OCI-LY7 (cell line): ENCODE measurements around the gene ZNF684.

Experiments used
- EZH2phosphoT487 ChIP-seq: fragments of 200-600 bp; sonication (generic); IDR thresholded peaks from 2 replicates; pipeline ENCODE4 v1.6.1; 2018; ENCODE audit warnings: low read depth, borderline replicate concordance, mild to moderate bottlenecking, mixed run types, antibody characterized with exemption, low read length, moderate library complexity, mixed read lengths
- TF ChIP-seq, protein P1 (sequence below): fragments of 200-600 bp; sonication (generic); conservative IDR thresholded peaks from 2 replicates; pipeline ENCODE4 v1.5.1; 2014; ENCODE audit warnings: mild to moderate bottlenecking, antibody characterized with exemption, low read length, moderate library complexity, mixed read lengths

DNA sequence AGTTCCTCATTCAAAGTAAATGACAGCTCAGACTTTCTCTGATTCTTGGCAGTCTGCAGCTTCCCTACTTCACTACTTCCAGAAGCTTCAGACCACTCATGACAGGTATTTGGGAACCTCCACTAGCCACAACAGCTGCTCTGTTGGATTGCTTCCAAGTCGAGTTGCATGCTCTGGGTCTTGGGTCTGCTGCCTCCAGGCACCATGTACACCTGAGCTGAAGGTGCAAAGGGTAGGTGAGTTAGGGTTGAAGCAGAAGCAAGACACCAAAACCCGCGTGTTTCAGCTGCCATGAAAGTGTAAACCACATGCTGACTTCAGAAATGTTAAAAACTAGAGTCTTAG lies 62.7 kb downstream of the ZNF684 start:
- TF ChIP-seq, protein P1, sequence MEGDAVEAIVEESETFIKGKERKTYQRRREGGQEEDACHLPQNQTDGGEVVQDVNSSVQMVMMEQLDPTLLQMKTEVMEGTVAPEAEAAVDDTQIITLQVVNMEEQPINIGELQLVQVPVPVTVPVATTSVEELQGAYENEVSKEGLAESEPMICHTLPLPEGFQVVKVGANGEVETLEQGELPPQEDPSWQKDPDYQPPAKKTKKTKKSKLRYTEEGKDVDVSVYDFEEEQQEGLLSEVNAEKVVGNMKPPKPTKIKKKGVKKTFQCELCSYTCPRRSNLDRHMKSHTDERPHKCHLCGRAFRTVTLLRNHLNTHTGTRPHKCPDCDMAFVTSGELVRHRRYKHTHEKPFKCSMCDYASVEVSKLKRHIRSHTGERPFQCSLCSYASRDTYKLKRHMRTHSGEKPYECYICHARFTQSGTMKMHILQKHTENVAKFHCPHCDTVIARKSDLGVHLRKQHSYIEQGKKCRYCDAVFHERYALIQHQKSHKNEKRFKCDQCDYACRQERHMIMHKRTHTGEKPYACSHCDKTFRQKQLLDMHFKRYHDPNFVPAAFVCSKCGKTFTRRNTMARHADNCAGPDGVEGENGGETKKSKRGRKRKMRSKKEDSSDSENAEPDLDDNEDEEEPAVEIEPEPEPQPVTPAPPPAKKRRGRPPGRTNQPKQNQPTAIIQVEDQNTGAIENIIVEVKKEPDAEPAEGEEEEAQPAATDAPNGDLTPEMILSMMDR = no peak
- TF ChIP-seq EZH2phosphoT487 = no peak
